Measurements from ENCODE around the gene SH2D4B.

Gene SH2D4B

DNA sequence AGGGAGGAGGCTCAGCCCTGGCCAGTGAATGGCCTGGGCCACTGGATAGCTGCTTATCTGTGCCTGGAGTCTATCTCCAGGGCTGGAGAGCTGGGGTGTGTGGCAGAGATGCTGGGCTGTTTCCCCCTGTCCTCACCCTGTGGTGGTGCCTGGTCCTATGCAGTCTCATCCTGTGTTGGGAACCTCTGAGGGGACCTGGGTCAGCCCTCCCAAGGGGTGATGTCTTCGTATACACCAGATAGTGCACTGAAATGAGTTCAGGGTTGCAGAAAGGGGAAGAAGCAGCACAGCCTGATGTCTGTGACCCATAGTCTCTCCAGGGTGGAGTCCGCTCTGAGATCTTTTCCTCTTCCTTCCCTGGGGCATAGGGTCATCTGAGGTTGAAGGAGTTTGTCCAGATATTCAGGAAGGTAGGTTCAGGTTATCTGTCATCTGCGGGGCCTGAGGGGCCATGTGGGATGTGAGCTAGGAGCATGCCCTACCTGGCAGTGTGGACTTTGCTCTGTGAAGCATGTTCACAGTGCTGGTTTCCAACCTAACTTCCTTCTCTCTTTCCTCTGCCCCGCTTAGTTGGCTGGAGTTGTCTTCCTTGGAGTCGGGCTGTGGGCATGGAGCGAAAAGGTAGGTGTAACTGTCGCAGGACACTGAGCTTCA lies 33.4 kb upstream of the SH2D4B start:
- no peak for DNase-seq

DNA sequence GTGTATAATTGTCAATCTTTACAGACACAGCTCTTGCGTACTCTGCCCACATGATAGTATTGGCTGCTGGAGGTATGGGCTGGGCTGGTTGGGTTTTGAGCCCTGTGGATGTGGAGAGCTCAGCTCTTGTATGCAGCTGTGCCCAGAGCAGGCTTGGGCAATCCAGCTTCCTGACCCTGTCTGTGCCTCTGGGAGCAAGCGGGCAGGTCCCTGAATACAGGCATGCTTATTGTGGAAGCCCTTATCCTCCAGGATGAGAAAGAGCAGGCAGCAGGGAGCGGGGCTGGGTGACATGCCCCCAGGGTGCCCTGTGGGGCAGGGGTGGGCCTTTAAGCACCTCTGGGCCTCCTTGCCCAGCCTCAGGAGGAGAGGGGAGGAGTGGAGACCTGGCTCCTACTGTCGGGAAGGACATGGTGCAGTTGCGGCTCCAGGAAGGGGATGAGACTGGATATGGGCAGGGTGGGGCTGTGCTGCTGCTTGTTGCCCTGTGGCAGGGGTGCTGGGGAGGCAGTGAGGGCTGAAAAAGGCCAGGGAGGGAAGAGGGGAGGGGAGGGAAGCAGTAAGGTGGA lies 32.7 kb upstream of the SH2D4B start:
- no peak for DNase-seq

DNA sequence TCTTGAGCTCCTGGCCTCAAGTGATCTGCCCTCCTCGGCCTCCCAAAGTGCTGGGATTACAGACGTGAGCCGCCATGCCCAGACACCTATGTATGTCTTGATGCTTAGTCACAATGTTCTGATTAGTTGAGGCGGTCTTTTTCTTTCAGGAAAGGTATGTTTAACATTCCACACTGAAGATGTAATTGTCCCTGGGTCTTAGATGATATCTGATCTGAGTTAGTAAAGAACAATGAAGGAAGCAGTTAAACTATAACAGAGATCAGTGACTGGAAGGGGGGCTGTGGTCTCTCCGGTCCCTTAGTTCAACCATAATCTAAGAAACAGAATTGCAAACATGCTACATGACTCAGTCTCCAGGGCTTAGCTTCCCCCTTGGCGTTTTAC lies 31.5 kb upstream of the SH2D4B start:
- DNase-seq = no peak

DNA sequence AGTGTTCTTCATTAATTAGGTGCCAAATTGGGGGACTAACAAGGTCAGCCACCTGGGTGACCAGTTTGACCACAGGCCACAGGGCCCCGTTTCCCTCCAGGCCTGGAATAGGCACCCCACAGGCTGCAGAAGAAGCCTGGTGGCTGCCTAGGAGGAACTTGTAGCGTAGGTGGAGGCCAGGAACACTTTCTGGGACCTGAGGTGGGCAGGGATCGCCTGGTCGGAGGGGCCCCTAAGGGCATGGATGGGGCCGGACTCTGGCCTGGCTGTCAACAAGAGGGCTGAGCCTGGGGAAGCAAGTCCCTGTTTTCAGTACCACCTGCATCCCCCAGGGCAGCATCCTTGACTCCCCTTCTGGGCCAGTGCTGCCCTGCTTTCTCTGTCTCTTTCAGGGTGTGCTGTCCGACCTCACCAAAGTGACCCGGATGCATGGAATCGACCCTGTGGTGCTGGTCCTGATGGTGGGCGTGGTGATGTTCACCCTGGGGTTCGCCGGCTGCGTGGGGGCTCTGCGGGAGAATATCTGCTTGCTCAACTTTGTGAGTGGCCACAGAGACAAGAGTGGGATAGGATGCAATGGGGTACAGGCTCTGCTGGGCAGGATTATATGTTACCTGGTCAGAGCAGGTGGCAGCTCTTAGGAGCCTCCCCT lies 30.7 kb upstream of the SH2D4B start:
- DNase-seq = no peak

DNA sequence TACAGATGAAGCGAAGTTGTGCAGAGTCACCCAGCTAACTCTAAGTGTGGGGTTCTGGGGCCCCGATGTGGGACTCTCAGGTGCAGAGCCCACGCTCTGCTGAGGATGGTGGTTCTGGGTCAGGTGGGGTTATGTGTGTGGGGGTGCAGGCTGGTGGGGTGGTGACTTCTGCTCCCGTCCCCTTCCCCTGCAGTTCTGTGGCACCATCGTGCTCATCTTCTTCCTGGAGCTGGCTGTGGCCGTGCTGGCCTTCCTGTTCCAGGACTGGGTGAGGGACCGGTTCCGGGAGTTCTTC lies 28.6 kb upstream of the SH2D4B start:
- no peak for DNase-seq

DNA sequence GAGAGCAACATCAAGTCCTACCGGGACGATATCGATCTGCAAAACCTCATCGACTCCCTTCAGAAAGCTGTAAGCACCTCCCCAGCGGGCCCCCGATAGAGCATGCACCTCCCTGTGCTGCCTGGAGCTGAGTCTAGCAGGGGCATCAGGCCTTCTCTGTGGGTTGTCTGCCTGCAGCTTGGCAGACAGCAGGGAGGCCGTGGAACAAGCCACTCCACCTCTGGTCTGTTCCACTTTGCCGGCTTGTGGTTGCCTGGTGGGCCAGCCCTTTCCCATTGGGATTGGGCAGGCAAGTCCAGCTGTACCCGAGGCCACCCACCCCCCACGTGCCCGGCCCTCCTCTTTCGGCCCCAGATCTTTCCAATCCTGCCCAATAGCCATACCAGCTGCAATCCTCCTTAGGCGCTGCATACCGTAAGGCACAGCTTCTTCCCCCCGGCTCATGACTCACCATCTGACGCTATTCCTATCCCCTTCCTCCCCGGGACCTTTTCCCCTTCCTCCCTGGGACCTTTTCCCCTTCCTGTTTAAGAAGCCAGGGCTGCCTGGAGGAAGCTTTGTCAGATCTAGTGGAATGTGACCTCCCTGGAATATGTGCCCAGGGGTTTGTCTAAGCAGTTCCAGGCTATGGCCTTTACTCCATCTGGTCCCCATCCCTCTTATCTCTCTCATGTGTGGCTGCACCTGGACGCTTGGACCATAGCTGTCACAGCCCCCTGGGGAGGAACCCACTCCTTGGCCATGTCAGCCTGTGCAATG lies 28.1 kb upstream of the SH2D4B start:
- no peak for DNase-seq

DNA sequence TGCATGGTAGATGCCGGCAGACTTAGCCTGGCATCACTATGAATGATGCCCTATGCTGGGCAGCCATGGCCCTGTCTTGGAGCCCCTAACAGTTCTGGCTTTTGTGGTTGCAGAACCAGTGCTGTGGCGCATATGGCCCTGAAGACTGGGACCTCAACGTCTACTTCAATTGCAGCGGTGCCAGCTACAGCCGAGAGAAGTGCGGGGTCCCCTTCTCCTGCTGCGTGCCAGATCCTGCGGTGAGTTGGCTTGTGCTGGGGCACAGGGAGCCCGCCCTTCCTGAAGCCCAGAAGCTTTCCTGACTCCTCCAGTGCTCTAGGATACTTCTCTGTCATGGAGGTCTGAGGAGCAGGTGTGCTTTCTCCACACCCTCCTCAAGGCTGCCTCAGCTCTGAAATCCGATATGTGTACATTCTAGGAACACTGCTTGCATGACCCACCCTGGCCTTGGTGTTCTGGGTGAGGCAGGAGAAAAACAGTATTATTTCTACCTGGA lies 25.6 kb upstream of the SH2D4B start:
- DNase-seq = no peak

DNA sequence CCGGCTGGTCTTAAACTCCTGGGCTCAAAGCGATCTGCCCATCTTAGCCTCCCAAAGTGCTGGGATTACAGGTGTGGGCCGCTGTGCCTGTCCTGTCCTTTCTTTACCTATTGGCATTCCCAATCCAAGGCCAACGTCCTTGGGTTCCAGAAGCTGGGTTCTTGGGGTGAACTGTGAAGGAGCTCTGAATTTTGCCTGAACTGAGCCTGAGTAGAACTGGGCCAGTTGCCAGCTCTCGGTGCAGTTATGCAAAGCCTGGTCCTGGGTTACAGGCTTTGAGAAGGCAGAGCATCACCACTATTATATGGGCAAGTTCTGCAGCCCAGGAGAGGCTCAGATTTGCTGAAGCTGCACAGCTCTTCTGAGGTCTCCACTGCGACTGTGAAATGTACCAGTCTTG lies 24.6 kb upstream of the SH2D4B start:
- no peak for DNase-seq

DNA sequence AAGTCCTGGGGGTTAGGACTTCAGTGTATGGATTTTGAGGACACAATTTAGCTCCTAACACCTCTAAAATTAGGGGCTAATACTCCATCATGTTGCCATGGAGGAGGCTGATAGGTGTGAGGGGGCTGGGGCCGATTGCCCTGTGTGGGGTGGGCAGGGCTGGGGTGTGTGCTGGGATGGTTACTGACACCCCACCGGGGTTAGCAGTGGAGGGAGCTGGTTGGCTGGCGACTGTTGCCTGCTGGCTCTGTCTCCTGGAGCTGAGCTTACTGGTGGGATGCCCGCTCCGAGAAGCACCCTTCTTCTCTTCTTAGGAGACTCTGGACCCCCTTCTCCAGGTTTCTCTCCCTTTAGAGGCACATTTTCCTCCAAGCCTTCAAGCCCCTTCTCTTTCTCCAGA lies 22.2 kb upstream of the SH2D4B start:
- no peak for DNase-seq

DNA sequence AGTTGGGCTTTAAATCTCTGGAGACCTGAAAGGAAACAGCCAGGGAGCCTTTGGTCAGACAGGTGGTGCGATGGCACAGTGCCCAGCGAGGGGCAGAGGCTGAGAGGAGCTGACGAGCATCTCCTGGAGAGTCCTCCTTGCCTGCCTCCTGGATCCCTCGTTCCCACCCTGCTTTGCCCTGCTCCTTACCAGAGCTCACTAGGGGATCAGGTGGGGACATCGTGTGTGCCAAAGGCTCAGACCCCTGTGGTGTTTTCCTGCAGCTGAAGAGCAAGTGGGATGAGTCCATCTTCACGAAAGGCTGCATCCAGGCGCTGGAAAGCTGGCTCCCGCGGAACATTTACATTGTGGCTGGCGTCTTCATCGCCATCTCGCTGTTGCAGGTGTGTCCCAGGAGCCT lies 21.8 kb upstream of the SH2D4B start:
- no peak for DNase-seq

DNA sequence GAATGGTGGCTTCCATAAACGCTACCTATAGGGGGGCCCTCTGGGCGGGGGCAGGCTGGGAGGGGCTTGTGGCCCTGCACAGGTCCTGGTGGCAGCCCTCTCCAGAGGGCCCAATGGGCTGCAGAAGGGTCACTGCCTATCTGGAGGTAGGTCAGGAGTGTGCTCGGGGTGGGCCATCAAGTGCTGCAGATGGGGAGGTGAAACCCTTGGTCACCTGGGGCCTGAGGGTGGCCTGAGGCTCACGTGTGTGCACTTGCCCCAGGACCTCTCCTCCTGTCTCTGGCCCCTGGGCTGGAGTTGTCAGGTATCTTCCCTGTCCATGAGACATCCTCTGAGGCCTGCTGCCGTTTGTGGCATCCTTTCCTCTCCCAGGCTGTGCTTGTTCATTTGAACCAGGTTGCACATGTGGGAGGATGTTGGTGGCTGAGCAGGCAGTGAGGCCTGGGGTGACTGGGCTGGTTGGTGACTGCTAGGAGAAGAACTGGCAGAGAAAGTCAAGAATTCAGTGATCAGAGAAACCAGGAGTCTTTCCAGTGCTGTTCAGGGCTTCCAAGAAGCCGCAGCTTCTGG lies 21.1 kb upstream of the SH2D4B start:
- no peak for DNase-seq

DNA sequence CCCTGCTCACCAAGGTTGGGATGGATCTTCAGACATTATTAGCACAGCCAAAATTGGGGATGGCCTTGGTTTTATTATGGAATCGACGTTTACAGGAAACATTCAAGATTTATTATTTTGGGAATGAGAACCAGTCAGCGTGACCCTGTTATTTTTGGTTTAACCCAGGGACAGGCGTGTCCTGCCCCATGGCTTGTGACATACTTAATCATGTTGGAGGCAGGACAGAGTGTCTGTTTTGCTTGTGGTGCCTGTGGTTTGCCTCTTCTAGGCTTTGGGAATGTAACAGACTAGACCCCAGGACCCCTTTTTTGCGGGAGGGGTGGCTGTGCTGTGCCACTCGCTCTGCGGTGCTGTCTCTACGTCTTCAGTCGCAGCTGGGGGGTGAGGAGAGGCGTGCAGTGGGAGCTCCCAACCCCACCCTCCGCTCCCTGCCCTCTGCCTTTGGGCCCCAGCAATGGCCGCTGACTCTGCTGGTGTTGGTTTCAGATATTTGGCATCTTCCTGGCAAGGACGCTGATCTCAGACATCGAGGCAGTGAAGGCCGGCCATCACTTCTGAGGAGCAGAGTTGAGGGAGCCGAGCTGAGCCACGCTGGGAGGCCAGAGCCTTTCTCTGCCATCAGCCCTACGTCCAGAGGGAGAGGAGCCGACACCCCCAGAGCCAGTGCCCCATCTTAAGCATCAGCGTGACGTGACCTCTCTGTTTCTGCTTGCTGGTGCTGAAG lies 20.1 kb upstream of the SH2D4B start:
- DNase-seq = no peak

DNA sequence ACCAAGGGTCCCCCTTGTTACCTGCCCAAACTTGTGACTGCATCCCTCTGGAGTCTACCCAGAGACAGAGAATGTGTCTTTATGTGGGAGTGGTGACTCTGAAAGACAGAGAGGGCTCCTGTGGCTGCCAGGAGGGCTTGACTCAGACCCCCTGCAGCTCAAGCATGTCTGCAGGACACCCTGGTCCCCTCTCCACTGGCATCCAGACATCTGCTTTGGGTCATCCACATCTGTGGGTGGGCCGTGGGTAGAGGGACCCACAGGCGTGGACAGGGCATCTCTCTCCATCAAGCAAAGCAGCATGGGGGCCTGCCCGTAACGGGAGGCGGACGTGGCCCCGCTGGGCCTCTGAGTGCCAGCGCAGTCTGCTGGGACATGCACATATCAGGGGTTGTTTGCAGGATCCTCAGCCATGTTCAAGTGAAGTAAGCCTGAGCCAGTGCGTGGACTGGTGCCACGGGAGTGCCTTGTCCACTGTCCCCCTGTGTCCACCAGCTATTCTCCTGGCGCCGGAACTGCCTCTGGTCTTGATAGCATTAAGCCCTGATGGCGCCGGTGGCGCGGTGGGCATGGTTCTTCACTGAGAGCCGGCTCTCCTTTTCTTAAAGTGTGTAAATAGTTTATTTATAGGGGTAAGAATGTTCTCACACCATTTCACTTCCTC lies 19.4 kb upstream of the SH2D4B start:
- no peak for DNase-seq

DNA sequence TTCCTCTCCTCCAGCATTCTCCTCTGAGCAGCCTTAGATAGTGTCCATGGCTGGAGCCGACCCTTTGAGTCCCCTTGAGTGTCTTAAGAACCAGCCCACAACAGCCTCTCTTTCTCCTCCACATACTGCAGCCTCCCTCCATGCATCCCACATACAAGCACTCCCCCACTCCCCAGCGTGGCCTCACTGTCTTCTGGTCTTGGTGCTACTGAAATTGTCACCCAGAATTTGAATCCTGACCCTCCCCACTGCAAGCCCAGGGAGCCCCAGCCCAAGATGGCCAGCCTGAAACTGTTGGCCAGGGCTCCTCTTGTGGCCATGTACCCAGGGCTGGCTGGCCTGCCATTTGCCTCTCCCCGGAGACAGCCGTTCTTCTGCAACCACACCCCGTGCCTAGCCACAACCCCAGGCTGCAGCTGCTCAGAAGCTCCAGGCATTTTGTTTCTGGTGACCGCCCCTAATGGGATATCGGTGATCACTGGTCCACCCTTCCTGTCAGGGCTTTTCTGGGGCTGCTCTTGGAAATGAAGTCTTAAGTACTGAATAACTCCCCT lies 18.8 kb upstream of the SH2D4B start:
- no peak for DNase-seq

DNA sequence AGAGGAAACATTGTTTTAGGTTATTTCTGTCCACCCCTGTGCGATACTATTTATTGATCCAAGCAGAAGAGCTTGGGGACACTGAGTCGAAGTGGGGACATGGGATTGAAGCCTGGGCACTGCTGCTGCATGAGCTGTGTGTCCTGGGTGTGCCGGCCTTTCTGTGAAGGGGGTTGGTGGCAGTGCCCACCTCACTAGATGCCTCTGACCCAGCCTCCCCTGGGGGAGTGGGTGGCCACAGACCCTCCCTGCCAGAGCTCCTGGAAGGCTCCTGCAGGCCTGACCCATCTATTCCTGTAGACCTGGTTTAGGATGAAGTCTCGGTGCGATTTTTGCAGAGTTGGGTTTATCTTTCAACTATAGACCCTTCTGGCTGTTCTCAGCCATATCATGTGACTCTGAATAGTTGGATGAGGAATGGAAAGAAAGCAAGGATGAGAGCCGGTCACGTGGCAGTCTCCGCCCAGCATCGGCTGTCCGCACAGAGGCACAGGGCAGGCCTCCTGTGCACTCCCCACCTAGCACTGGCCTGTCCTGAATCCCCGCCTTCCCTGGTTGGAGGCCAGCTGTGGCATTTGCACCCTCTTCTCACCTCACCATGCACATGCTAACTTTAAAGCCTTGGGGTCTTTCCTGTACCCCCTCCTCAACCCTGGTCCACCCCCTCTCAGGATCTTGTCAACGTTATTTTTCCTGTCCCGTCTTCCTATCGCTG lies 17.6 kb upstream of the SH2D4B start:
- no peak for DNase-seq

DNA sequence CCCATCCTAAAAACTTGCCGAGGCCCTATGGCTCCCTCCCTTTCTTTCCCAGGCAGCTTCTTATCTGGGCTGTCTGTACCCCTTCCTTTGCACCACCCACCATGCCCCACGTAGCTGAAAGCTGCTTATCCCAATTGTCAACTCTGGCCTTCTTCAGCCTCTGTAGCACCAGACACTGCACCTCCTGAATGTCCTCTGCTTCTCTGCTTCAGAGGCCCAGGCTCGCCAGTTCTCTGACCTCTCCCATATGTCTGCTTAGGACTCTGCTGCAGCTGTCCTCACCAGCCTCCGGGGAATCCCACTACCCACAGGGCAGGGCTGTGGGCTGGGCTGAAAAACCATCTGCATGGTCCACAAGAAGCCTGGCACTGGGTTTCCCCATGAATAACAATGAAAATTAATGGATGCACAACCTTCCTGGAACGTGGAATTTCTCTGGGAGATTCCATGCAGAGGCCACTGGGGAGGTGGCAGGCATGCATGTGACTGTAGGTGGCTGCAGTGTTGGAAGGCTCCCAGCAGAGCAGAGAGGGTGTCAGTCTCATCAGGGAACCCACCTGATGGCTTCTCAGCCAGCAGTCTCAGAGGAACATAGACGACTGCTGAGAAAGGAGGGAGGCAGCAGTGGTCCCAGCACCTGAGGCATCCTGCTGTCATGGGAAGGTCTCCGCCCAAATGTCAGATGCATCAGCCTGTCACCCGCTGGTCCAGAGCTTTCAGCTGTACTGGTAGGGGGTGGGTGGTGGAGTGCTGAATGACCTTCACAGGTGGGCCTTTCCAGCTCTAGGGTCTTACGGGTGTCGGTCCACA lies 16.8 kb upstream of the SH2D4B start:
- DNase-seq = no peak

DNA sequence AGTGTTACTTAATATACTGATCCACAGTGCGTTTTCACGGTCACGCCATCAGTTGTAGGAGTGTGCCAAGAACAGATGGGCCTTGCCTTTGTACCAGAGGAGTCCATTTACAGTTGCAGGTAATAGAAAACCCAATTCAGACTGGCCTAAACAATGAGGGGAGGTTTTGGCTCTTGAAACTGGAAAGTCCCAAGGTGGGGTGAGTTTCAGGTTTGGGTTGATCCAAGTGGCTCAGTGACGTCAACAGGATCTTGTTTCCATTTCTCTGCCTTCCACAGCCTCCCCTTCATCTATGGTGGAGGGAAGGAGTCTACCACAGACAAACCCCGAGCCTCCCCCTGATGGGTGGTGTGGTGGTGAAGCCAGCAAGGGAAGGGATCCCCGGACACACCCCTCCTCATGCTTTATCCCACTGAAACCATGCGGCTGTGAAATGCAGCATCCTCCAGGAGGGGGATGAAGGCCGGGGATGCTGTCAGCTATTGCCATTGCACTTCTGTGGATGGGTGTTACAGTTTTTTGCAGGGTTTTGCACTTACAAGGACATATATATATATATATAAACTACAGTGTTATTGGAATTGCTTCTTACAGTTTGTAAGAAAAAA lies 14.8 kb upstream of the SH2D4B start:
- no peak for DNase-seq

DNA sequence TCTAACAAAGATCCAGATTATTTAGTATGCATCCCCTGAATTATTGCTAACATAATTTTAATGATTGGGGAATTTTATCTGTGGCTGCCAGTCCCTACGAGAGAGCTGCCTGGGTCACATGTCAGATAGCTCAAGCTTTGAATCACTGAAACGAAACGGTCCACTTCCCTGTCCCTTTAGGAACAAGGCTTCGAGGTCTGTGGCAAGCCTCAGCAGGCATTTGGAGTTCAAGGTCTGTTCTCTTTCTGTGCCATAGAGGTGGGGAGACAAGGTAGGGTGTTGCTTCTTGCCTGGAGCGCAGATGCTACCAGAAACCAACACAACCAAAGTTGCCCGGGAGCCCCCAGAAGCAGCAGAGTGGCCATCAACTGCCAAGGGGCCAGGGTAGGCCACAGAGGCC lies 13.9 kb upstream of the SH2D4B start:
- DNase-seq = no peak

DNA sequence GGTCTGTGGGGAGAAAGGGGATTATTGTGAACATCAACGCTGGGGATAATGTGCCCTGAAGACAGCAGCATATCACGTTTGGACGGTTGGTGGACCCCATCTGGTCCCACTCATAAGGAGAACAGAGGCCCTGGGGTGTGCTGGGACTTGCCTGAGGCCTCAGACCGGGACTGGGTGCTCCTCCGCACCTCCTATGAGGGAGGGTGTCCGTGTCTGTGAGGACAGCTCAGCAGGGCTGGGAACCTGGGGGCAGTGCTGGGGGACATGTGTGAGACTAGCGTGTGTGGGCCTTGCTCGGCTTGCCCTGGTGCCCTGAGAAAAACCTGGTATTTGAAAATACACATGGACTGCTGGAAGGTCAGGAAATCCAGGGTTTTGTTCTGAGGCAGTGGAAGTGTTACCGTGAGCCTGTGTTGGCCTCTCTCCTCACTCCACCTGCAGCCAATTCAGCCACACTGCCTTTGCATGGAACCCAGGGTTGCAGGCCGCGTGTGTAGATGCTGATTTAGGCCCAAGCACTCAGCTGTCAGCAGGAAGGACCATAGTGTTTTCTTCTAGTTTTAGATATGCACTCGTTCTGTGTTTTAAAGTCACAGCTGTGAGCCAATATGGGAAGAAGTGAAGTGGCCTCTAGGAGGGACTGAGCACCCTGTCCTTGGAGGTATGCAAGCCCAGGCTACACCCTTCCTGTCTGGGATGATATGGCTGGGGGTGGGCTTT lies 13.4 kb upstream of the SH2D4B start:
- DNase-seq = no peak

Measured in activated naive CD4-positive, alpha-beta T cell treated with anti-CD3 and anti-CD28 coated beads, Interleukin-2, amount 50 U/mL, for 16 hours (primary cell).